Measurements from ENCODE around the gene DARS2. TPM values are rescaled to one million over a fixed set of nuclear protein-coding genes. Genes with fewer than 3 reads are reported as not detected.

DARS2 gene
- total and polyA plus RNA-seq, 10 of the 15 experiments (the other 5 are each of a cell fraction or from before 2014, with no cell fraction given): 23.9 to 69.7 (median 37.3) TPM

GRCh38 chr1:173824315-173825081 lies at the start of gene DARS2, which contains the start of gene CENPL (continued):
- TF ChIP-seq E2F8 (IDR thresholded peaks at IDR 0.05; ENCODE audit: low read depth, partially characterized antibody): peak; percentile 89
- TF ChIP-seq TCF7 (IDR thresholded peaks at IDR 0.05; ENCODE audit: borderline replicate concordance): no peak
- TF ChIP-seq CHD1 (IDR thresholded peaks at IDR 0.05; ENCODE audit: low read depth, low read length): peak; percentile 33; the same call in 1 of the 2 replicates
- no peak for TF ChIP-seq HSF1 (IDR thresholded peaks at IDR 0.05; ENCODE audit: low read depth, low read length)
- TF ChIP-seq NFIC (IDR thresholded peaks at IDR 0.05; ENCODE audit: low read depth, low read length): peak; percentile 36; the same call in 1 of the 2 replicates
- no peak for TF ChIP-seq IRF3 (IDR thresholded peaks at IDR 0.05)
- peak; percentile 54; the same call in 1 of the 2 replicates for TF ChIP-seq TBL1XR1 (IDR thresholded peaks at IDR 0.05; ENCODE audit: low read depth, low read length)
- TF ChIP-seq NFYA (IDR thresholded peaks at IDR 0.05; ENCODE audit: borderline replicate concordance, low read depth, low read length): no peak; the same call in 1 of the 2 replicates
- no peak for TF ChIP-seq NRF1 (conservative IDR thresholded peaks at IDR 0.05; ENCODE audit: low read depth, low read length)
- TF ChIP-seq NR2F1 (conservative IDR thresholded peaks at IDR 0.05): no peak
- no peak for TF ChIP-seq JUND (IDR thresholded peaks at IDR 0.05; ENCODE audit: low read depth, low read length)
- TF ChIP-seq CTCF (IDR thresholded peaks at IDR 0.05 in 2 of 3, conservative IDR thresholded peaks at IDR 0.05 in 1 of 3; ENCODE audit: control insufficient read depth in 2 of 3, extremely low read depth in 1 of 3, insufficient read depth in 1 of 3, low read depth in 3 of 3, low read length in 3 of 3): no peak
- peak; percentile 92 for TF ChIP-seq ZBTB40 (IDR thresholded peaks at IDR 0.05; ENCODE audit: borderline replicate concordance)
- 0 out of 2 replicates have a peak, but pooled peaks have one; percentile 78 for TF ChIP-seq RCOR1 (conservative IDR thresholded peaks at IDR 0.05; ENCODE audit: low read depth, low read length)
- no peak for TF ChIP-seq PKNOX1 (IDR thresholded peaks at IDR 0.05)

Data from GM12878 (cell line).